Osteocyte (in vitro differentiated cells): ENCODE data around the gene EIF1. TPM values are rescaled to one million over a fixed set of nuclear protein-coding genes. Genes with fewer than 3 reads are reported as not detected.
"Not testable (repeated sequence)": the region's sequence is repeated elsewhere in the genome, so short reads cannot be mapped to it uniquely, and the experiment has no call there.

ENCODE experiments used
- DNase-seq: peaks from one replicate; pipeline ENCODE4 v3.0.0; 2021; ENCODE audit warnings: mixed read lengths; ENCODE audit not compliant: unreplicated experiment; ENCODE audit errors: extremely low spot score
- H3K27ac Mint-ChIP-seq: one replicate; pipeline ENCODE4 v1.8.0; 2021; ENCODE audit warnings: mild to moderate bottlenecking, mixed read lengths; ENCODE audit not compliant: unreplicated experiment
- H3K27me3 Mint-ChIP-seq: one replicate; pipeline ENCODE4 v1.8.0; 2021; ENCODE audit warnings: mixed read lengths; ENCODE audit not compliant: unreplicated experiment
- H3K36me3 Mint-ChIP-seq: one replicate; pipeline ENCODE4 v1.8.0; 2021; ENCODE audit warnings: mixed read lengths; ENCODE audit not compliant: unreplicated experiment
- H3K4me1 Mint-ChIP-seq: one replicate; pipeline ENCODE4 v1.8.0; 2021; ENCODE audit warnings: mixed read lengths; ENCODE audit not compliant: unreplicated experiment
- H3K4me3 Mint-ChIP-seq: one replicate; pipeline ENCODE4 v1.8.0; 2021; ENCODE audit warnings: mild to moderate bottlenecking, moderate library complexity, mixed read lengths; ENCODE audit not compliant: unreplicated experiment
- H3K9me3 Mint-ChIP-seq: one replicate; pipeline ENCODE4 v1.8.0; 2021; ENCODE audit warnings: mixed read lengths; ENCODE audit not compliant: unreplicated experiment
- CTCF ChIP-seq: fragments of 200-600 bp; sonication (generic); IDR thresholded peaks from 2 replicates; pipeline ENCODE4 v1.5.0; 2021; ENCODE audit warnings: antibody characterized with exemption, mild to moderate bottlenecking, moderate library complexity
- total RNA-seq: library from RNA; stranded (reverse); gene quantifications from 2 replicates; pipeline ENCODE4 v1.2.1, GENCODE V29; 2021

The EIF1 gene
- total RNA-seq, 1 donor from 2014 or later, result 1,057 TPM

GRCh38 chr17:41666237-41666641 lies 22.4 kb upstream of the EIF1 start:
- peak; percentile 14 for TF ChIP-seq CTCF
- peak overlapping the region; percentile 71 for H3K4me3 Mint-ChIP-seq
- H3K36me3 Mint-ChIP-seq, result no peaks in the 10 kb centered on the region
- H3K9me3 Mint-ChIP-seq, result no peaks in the 10 kb centered on the region
- no peak for DNase-seq
- peaks cover 14% of the 10 kb centered on the region for H3K4me1 Mint-ChIP-seq
- no peaks in the 10 kb centered on the region for H3K27me3 Mint-ChIP-seq
- H3K27ac Mint-ChIP-seq, result peak overlapping the region; percentile 95

GRCh38 chr17:41666708-41667279 lies 21.9 kb upstream of the EIF1 start:
- peak; percentile 92 for TF ChIP-seq CTCF
- Mint-ChIP-seq H3K4me1 (peaks cover 14% of the 10 kb centered on the region), H3K9me3 (no peaks in the 10 kb centered on the region), H3K36me3 (no peaks in the 10 kb centered on the region), H3K27ac (peak overlapping the region; percentile 95), H3K27me3 (no peaks in the 10 kb centered on the region), H3K4me3 (peak overlapping the region; percentile 66)
- peak; percentile 92 for DNase-seq

- H3K4me3 Mint-ChIP-seq, result no peak overlapping the region
- H3K27me3 Mint-ChIP-seq, result no peaks in the 10 kb centered on the region
- H3K27ac Mint-ChIP-seq, result no peak overlapping the region
- H3K4me1 Mint-ChIP-seq, result peaks cover 14% of the 10 kb centered on the region
- no peaks in the 10 kb centered on the region for H3K9me3 Mint-ChIP-seq
- no peak for TF ChIP-seq CTCF
- no peak for DNase-seq
- no peaks in the 10 kb centered on the region for H3K36me3 Mint-ChIP-seq
Measured at GRCh38 chr17:41667280-41668041, 21.2 kb upstream of the EIF1 start.

- Mint-ChIP-seq H3K36me3 (no peaks in the 10 kb centered on the region), H3K27me3 (no peaks in the 10 kb centered on the region), H3K27ac (no peak overlapping the region), H3K9me3 (no peaks in the 10 kb centered on the region), H3K4me3 (no peak overlapping the region), H3K4me1 (peaks cover 5% of the 10 kb centered on the region)
- no peak for TF ChIP-seq CTCF
- no peak for DNase-seq
Measured at GRCh38 chr17:41672153-41672552, 16.5 kb upstream of the EIF1 start.

- not testable (repeated sequence) for H3K27me3 Mint-ChIP-seq, DNase-seq, H3K27ac Mint-ChIP-seq, H3K9me3 Mint-ChIP-seq, H3K4me3 Mint-ChIP-seq, H3K36me3 Mint-ChIP-seq
- H3K4me1 Mint-ChIP-seq, result peaks cover 16% of the 10 kb centered on the region
Measured at GRCh38 chr17:41675157-41676057, 13.3 kb upstream of the EIF1 start.
